ENCODE measurements around the gene PPAT.
"Not testable (repeated sequence)": the region's sequence is repeated elsewhere in the genome, so short reads cannot be mapped to it uniquely, and the experiment has no call there.

The PPAT gene

DNA sequence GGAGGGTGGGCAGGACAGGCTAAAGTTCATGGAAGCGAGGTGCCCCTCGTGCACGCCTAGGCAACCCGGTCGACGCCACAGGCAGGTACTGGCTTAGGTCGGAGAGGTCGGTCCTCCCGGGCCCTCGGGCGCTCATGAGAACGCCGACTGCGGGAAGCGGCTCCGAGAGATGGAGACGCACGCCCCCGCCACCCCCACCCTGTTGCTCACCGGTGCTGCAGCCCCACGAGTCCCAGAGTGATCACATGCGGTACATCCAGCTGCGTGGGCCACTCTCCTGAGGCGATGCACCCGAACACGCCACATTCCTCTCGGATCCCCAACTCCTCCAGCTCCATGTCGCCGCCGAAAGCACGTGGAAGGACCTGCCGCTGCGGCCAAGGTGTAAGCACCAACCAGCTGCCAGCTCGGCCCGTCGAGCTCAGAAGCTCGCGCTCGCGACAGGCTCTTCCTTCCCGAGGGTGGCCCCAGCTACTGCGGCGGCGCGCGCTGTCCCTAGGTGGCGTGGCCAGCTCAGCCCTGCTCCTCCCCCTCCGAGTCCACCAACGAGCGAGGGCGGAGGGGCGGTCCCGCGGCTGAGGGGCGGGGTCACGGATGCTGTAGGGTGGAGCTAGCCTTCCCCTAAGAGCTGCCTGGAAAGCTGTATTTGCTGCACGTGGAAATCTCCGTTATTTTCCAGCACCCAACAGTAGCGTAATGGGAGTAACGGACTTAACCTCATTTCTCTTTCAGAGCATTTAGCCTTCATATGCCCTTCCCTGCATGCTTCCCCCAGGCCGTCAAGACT lies at the start of gene PPAT:
TSS of gene PPAT (minus strand) at position 476 of the 787 bp plus-strand sequence. CDS start at position 338, 138 bp downstream.
- peak; percentile 93 for DNase-seq (ENCODE audit: extremely low spot score, insufficient read length, low read depth)
- peak; percentile 97 for FAIRE-seq

DNA sequence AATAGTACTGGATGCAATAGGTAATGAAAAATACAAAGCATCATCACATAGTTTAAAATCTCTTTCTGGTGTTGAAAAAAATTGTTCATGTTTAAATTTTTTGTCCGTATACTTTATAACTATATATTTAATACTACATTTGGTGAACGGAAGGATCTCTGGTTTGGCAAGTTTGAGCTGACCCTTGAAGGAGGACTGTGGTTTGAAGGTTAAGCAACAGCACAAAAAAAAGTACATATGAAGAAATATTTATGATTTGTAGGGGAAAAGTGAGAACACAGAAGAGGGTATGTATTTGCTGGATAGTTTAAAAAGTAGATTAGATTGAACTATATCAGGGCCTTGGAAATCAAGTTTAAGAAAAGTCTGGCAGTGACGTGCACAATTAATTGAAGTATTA lies 45.3 kb upstream of the PPAT start:
- no peak for FAIRE-seq
- no peak for DNase-seq (ENCODE audit: extremely low spot score, insufficient read length, low read depth)

DNA sequence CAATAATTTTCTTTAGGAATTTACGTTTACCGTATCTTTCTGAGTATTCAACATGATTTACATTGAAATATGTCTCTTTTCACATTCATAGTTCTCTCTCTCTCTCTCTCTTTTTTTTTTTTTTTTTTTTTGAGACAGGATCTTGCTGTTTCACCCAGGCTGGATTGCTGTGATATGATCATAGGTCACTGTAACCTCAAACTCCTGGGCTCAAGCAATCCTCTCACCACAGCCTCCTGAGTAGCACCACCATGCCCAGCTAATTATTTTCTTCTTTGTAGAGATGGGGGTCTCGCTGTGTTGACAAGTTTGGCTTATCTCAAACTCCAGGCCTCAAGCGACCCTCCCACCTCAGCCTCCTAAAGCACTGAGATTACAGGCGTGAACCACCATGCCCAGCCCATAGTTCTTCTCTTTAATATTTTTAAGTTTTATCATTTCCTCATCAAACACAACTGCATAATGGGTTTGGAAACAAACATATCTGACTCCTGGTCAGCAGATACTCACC lies 41.8 kb upstream of the PPAT start:
- DNase-seq (ENCODE audit: extremely low spot score, insufficient read length, low read depth), result no peak
- FAIRE-seq, result no peak

DNA sequence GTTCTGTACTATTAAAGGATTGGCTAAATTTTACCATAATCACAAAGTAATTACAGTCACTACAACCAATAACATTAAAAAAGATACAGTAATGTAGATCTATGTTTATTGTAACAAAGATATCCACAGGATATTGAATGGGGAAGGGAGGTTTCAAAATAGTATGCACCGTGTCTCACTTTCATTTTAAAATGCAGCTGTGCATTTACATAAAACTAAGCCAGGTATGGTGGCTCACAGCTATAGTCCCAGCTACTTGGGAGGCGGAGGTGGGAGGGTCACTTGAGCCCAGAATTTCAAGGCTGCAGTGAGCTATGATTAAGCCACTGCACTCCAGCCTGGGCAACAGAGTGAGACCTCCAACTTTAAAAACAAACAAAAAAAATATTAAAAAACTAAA lies 40.5 kb upstream of the PPAT start:
- FAIRE-seq, result peak; percentile 62
- no peak for DNase-seq (ENCODE audit: extremely low spot score, insufficient read length, low read depth)

DNA sequence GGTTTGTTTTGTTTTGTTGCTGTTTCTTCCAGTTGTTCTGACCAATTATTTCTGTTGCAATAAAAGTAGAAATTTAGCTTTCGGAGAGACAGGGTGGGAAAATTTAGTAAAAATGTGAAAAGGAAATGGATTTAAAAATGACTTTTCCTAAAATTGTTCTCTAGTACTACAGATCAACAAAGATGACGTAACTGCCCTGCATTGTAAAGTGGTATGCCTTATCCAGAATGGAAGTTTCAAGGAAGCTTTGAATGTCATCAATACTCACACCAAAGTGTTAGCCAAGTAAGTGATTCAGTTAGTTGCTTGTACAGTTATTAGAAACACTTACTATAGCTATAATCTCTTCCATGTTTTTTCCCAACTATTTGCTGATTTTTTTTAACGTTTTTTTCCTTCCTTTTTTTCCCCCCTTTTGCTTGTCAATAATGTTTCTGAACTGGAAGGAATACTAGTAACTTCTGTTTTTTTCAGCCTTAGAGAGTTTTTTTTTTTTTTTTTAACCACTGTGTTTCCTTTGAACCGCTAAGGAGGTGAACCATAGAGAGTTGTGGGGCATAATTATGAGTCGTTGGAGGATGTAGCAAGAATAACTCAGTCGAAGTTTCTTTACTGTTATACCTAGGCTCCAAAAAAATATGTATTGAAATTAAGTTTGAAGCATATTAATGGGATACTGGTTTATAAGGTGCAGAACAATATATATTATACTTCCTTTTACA lies 34.2 kb upstream of the PPAT start:
- no peak for FAIRE-seq
- no peak for DNase-seq (ENCODE audit: extremely low spot score, insufficient read length, low read depth)

DNA sequence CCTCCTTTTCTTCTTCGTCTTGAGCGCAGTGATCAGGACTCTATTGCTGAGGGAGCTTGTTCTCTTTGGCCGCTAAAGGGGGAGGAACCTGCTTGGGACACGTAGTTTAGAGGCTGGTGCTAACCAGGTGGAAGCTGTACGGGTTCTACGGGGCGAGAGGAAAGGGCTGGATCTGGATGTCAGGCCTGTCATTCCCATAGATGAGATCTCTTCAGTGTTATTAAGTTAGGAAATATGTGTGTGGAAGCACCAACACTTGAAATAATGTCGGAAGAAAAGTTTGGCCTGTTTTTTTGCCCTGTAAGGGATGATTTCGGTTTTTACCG lies 32.6 kb upstream of the PPAT start:
- no peak for DNase-seq (ENCODE audit: extremely low spot score, insufficient read length, low read depth)
- peak; percentile 21 for FAIRE-seq

DNA sequence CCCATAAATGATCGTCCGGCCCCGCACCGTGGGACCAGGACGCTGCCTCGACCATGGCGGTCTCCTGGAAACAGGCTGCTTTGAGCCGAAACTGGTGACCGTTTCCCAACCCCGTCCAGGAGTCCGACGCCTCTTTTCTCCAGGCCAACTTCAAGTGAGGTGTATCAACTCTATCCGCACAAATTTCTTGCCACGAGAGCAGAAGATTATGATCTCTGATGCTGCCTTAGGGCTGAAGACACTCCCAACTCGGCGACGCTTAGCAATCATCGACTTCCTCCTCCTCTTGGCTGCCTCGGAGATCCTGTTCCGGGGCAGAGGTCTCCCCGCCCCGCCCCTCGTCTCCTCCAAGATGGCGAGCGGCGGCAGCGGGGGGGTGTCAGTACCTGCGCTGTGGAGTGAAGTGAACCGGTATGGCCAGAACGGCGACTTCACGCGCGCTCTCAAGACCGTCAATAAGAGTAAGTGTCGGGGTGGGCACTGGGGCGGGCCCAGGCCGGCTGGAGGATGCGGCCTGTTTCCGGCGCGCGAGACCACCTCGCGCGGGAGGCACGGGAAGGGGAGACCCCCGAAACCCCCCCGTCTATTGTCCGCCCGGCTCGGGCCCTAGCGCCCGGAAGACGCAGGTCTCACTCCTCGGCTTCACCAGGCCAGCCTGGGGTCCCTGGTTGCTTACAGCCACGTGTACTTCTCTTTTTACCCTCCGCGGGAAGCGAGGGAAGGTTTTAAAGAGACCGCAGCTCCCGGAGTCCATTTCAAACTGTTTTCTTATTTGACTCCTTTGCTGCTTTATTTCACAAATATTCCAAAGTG lies 32.1 kb upstream of the PPAT start, which contains the start of gene SRP72:
TSS of gene SRP72 (plus strand) at position 334 of the 813 bp plus-strand sequence. CDS start at position 353, 19 bp downstream.
- DNase-seq (ENCODE audit: extremely low spot score, insufficient read length, low read depth), result peak; percentile 75
- peak; percentile 96 for FAIRE-seq

DNA sequence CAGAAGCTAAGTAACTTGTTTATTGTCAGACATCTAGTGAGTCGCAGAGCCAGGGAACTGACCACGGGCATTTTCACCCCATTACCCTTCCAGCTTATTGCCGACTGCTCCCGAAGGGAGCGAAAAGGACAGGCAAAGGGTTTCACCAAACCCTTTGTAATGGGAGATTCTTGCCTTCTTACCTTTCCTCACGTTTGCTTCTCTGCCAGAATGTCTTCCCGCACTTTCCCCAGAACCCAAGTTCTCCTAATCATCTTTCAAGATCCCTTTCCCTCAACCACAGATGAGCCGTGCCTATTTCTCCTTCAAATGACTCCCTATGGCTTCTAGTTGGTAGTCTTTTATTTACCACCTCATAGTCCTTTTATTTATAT lies 31.5 kb upstream of the PPAT start:
- FAIRE-seq (no peak), DNase-seq (ENCODE audit: extremely low spot score, insufficient read length, low read depth) (no peak)

DNA sequence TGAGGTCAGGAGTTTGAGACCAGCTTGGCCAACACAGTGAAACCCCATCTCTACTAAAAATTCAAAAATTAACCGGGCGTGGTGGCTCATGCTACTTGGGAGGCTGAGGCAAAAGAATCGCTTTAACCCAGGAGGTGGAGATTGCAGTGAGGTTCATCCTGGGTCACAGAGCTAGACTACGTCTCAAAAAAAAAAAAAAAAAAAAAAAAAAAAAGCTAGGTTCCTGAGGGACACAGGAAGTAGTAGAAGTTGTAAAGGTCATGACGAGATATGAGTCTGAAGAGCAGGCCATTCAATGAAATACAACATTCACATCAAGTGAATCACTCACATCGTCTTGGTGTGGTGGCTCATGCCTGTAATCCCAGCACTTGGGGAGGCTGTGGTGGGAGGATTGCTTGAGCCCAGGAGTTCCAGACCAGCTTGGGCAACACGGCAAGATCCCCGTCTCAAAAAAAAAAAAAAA lies 30.9 kb upstream of the PPAT start:
- DNase-seq (ENCODE audit: extremely low spot score, insufficient read length, low read depth), result peak; percentile 9
- FAIRE-seq, result peak; percentile 53

DNA sequence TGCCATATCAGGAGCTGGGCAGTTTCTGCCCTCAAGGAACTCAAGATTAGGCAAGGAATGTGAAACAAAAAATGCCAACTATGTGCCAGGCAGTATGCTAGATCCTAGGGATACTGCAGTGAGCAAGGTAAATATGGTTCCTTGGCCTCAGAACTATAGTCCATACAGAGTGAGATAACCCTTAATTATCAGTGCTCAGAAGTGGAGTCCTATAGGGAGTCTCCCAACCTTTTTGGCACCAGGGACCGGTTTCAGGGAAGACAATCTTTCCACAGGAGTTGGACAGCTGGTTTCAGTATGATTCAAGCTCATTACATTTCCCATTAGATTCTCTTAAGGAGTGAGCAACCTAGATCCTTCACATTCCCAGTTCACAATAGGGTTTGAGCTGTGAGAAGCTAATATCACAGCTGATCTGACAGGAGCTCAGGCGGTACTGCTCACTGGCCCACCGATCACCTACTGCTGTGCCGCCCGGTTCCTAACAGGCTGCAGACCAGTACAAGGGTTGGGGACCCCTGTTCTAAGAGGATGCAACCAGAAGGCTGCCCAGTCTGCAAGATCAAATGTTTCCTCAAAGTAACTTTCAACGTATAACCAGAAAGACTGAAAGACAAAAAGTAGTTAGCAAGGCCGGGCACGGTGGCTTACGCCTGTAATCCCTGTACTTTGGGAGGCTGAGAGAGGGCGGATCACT lies 30.3 kb upstream of the PPAT start:
- DNase-seq (ENCODE audit: extremely low spot score, insufficient read length, low read depth), result no peak
- FAIRE-seq, result no peak

DNA sequence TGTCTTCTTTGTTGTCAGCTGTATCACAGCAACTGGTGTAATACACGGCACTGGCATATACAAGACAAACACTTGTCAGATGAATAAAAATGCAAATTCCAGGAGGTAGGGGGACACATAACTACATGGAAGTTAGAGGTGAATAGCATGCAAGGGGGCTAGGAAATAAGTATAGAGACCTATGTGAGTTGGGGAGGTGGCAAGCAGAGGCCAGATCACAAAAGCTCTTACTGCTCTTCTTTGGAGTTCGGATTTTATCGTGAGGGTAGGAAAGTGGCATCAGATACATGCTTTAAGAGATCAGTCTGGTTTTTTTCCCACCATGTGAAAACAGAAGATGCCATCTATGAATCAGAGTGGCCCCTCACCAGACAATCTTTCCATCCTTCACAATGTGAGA lies 29.2 kb upstream of the PPAT start:
- FAIRE-seq, result no peak
- no peak for DNase-seq (ENCODE audit: extremely low spot score, insufficient read length, low read depth)

DNA sequence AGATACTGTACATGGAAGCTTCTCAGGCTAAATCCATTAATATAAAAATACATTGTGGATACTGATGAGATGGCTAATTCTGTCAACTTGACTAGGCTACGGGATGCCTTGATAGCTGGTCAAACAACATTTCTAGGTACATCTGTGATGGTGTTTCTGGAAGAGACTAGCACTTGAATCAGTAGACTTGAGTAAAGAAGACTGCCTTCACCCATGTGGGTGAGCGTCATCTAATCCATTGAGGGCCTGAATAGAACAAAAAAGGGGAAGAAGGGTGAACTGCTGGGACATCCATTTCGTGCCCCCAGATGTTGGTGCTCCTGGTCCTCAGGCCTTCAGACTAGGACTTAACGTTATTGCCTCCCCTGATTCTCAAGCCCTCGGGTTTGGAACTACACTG lies 28.3 kb upstream of the PPAT start:
- FAIRE-seq, result no peak
- no peak for DNase-seq (ENCODE audit: extremely low spot score, insufficient read length, low read depth)

DNA sequence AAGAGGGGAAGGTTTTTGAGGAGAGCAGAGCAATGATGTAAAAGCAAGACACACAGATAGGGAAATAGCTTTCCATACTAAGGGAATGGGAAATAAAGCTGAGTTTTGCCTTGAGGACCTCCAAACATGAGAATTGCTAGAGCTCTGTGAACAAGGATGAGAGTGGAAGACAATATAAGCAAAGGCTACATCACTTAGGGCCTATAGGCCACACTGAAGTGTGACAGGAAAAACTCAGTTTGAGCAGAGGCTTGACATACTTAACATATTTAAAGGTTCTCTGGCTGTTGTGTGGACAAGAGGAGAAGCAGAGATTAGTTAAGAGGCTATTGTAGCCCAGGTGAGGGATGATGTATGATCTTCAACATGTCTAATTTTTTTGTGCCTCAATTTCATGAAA lies 26.7 kb upstream of the PPAT start:
- DNase-seq (ENCODE audit: extremely low spot score, insufficient read length, low read depth), result no peak
- no peak for FAIRE-seq

DNA sequence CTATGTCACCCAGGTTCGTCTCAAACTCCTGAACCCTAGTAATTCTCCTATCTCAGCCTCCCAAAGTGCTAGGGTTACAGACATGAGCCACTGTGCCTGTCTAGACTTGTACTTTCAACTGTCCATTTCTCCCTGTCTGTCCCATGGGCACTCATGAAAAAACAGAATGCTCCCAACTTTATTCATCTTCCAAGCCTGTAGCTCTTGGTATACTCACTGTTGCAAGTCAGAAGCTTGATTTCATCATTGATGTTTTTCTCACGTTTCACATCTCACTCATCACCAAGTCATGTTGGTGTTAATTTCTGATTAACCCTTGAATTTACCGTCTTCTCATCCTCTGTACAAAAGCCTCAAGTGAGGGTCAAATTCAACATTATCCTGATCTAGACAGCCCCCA lies 24.7 kb upstream of the PPAT start:
- no peak for DNase-seq (ENCODE audit: extremely low spot score, insufficient read length, low read depth)
- no peak for FAIRE-seq

DNA sequence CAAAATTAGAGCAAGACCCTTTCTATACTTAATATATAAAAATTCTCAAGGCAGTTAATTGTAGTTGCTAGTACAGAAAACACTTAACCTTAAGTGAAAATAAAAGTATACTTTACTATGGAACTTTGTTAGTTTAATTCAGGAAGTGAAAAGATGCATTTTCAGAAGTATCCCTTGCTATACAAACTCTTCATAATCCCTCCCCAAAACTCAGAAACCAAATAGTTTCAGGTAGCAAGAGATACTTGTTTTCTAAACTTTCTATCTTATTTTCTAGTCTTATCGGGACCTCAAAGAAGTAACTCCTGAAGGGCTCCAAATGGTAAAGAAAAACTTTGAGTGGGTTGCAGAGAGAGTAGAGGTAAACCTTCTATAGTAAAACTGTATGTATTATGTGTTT lies 14.9 kb upstream of the PPAT start:
- DNase-seq (ENCODE audit: extremely low spot score, insufficient read length, low read depth), result no peak
- FAIRE-seq, result no peak

DNA sequence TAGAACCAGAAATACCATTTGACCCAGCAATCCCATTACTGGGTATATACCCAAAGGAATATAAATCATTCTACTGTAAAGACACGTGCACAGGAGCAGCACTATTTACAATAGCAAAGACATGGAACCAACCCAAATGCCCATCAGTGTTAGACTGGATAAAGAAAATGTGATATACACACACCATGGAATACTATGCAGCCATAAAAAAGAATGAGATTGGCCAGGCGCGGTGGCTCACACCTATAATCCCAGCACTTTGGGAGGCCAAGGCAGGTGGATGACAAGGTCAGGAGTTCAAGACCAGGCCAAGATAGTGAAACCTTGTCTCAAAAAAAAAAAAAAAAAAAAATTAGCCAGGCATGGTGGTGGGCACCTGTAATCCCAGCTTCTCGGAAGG lies 14.1 kb upstream of the PPAT start:
- DNase-seq (ENCODE audit: extremely low spot score, insufficient read length, low read depth); FAIRE-seq: not testable (repeated sequence)

DNA sequence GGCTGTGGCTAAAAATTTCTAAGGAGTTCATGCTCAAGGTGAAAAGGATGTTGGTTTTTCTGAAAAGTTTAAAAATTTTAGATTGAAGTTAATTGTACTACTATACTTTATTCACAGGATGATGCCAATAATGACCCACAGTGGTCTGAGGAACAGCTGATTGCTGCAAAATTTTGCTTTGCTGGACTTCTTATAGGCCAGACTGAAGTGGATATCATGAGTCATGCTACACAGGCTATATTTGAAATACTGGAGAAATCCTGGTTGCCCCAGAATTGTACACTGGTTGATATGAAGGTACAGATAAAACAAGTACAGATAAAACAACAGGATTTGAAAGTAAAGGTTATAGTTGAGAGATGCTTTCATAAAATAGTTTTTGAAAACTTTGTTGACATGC lies 12.9 kb upstream of the PPAT start:
- DNase-seq (ENCODE audit: extremely low spot score, insufficient read length, low read depth), result no peak
- FAIRE-seq, result no peak

DNA sequence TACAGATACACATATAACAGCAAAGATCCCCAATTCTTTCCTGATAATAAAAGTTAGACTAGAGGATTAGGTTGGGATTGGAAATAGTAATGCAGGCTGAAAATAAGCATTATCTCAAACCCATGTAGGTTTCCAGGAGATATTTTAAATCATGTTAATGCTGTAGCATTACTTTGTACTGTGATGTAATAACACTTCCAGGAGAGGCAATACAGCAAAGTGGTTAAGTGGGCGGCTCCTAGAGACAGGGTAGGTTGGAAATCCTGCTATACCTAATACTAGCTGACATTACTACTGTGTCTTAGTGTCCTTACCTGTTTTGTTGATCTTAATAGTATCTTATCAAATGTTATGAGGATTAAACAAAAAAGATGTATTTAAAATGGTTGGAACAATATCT lies 10.3 kb upstream of the PPAT start:
- FAIRE-seq (no peak), DNase-seq (ENCODE audit: extremely low spot score, insufficient read length, low read depth) (no peak)

DNA sequence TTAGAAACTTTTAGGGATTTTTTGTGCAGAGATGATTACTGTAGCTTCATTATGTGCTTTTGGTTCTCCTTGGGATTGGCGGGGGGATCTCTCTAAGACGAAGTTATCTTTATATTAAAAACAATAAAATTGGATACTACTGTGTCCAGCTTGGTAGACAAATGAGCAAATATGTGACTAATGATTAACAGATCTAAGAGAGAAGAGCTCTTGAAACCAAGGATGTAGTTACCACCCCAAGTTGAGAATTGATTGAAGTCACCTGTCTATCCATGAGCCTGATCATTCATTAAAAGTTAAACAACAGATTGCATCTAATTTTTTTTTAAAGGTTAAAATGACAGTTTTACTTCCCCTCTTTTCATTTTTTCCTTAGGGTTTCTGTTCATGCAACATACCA lies 9.3 kb upstream of the PPAT start:
- no peak for FAIRE-seq
- DNase-seq (ENCODE audit: extremely low spot score, insufficient read length, low read depth), result no peak

DNA sequence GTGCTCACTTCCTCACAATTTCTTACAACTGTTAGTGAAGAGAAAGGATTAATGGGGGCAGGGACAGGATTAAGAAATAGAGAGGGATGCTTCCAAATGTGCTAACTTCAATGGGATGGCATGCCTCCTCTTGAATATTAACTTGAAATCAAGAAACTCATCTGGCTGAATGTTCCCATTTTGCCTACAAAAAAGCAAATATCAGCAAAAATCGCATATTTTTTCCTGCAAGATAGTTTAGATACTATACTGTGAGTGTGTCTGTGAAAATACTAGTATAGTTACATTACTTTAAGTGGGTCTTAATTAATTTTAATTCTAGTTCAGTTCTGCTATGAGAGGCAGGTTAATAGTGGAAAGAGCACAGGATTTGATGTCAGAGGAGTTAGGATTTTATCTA lies 5.6 kb upstream of the PPAT start:
- FAIRE-seq, result no peak

More for the DNA sequence above, 5.6 kb upstream of the PPAT start:
- DNase-seq (ENCODE audit: extremely low spot score, insufficient read length, low read depth), result no peak

All from GM18507 (cell line).